ENCODE measurements around the gene FBP2.

GRCh38 chr9:94545940-94546339 is 47.7 kb downstream of the FBP2 start:
- TF ChIP-seq PRDM10 (tag by site-specific recombination; IDR thresholded peaks at IDR 0.05) = no peak
- no peak for TF ChIP-seq ZSCAN4 (tag by site-specific recombination; IDR thresholded peaks at IDR 0.05)
- TF ChIP-seq PATZ1 (tag by site-specific recombination; IDR thresholded peaks at IDR 0.05) = no peak
